Ishikawa (cell line): ENCODE data around the gene RAPGEF2.

Experiments used
- CEBPB ChIP-seq: IDR thresholded peaks from 2 replicates; pipeline ENCODE4 v1.6.1; 2012
- CREB1 ChIP-seq: IDR thresholded peaks from 2 replicates; pipeline ENCODE4 v1.6.1; 2012; ENCODE audit warnings: low read depth
- EP300 ChIP-seq: IDR thresholded peaks from 2 replicates; pipeline ENCODE4 v1.6.1; 2012; ENCODE audit warnings: borderline replicate concordance
- FOXM1 ChIP-seq: IDR thresholded peaks from 2 replicates; pipeline ENCODE4 v1.6.1; 2012; ENCODE audit warnings: low read depth, borderline replicate concordance
- NFIC ChIP-seq: IDR thresholded peaks from 2 replicates; pipeline ENCODE4 v1.6.1; 2012
- RAD21 ChIP-seq: IDR thresholded peaks from 2 replicates; pipeline ENCODE4 v1.6.1; 2012; ENCODE audit warnings: low read depth
- TAF1 ChIP-seq: IDR thresholded peaks from 2 replicates; pipeline ENCODE4 v1.6.1; 2012; ENCODE audit warnings: low read depth, mild to moderate bottlenecking
- TEAD4 ChIP-seq: IDR thresholded peaks from 2 replicates; pipeline ENCODE4 v1.6.1; 2012
- YY1 ChIP-seq: IDR thresholded peaks from 2 replicates; pipeline ENCODE4 v1.6.1; 2012; ENCODE audit warnings: low read depth
- ZBTB7A ChIP-seq: IDR thresholded peaks from 2 replicates; pipeline ENCODE4 v1.6.1; 2012; ENCODE audit warnings: low read depth
- TF ChIP-seq, protein P1 (sequence below): IDR thresholded peaks from 2 replicates; pipeline ENCODE4 v1.6.1; 2012
- TF ChIP-seq, protein P2 (sequence below): IDR thresholded peaks from 2 replicates; pipeline ENCODE4 v1.6.1; 2012; ENCODE audit warnings: low read depth, mild to moderate bottlenecking
- TF ChIP-seq, protein P3 (sequence below): IDR thresholded peaks from 2 replicates; pipeline ENCODE4 v1.6.1; 2012

DNA sequence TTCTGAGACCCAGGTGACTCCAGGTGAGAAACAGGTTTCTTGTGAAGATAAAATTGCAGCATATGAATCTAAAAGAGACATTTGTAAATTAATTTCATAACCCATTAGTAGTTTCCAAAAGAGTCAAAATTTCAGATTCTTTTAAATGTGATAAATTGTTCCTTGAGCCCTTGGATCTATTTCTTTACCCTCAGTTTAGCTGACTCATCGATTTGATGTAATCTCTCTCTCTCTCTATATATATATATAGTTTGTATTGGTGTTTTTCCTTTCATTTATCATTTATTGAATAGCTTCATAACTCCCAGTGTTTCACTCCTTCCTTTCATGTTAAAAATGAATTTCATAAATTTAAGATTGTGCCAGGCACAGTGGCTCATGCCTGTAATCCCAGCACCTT lies 96.9 kb downstream of the RAPGEF2 start:
- no peak for TF ChIP-seq RAD21
- TF ChIP-seq YY1: no peak
- TF ChIP-seq, protein P1, sequence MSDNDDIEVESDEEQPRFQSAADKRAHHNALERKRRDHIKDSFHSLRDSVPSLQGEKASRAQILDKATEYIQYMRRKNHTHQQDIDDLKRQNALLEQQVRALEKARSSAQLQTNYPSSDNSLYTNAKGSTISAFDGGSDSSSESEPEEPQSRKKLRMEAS: no peak
- no peak for TF ChIP-seq TAF1
- TF ChIP-seq NFIC: no peak
- no peak for TF ChIP-seq EP300
- TF ChIP-seq, protein P2, sequence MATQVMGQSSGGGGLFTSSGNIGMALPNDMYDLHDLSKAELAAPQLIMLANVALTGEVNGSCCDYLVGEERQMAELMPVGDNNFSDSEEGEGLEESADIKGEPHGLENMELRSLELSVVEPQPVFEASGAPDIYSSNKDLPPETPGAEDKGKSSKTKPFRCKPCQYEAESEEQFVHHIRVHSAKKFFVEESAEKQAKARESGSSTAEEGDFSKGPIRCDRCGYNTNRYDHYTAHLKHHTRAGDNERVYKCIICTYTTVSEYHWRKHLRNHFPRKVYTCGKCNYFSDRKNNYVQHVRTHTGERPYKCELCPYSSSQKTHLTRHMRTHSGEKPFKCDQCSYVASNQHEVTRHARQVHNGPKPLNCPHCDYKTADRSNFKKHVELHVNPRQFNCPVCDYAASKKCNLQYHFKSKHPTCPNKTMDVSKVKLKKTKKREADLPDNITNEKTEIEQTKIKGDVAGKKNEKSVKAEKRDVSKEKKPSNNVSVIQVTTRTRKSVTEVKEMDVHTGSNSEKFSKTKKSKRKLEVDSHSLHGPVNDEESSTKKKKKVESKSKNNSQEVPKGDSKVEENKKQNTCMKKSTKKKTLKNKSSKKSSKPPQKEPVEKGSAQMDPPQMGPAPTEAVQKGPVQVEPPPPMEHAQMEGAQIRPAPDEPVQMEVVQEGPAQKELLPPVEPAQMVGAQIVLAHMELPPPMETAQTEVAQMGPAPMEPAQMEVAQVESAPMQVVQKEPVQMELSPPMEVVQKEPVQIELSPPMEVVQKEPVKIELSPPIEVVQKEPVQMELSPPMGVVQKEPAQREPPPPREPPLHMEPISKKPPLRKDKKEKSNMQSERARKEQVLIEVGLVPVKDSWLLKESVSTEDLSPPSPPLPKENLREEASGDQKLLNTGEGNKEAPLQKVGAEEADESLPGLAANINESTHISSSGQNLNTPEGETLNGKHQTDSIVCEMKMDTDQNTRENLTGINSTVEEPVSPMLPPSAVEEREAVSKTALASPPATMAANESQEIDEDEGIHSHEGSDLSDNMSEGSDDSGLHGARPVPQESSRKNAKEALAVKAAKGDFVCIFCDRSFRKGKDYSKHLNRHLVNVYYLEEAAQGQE: no peak
- TF ChIP-seq CEBPB: no peak
- TF ChIP-seq TEAD4: no peak
- TF ChIP-seq, protein P3, sequence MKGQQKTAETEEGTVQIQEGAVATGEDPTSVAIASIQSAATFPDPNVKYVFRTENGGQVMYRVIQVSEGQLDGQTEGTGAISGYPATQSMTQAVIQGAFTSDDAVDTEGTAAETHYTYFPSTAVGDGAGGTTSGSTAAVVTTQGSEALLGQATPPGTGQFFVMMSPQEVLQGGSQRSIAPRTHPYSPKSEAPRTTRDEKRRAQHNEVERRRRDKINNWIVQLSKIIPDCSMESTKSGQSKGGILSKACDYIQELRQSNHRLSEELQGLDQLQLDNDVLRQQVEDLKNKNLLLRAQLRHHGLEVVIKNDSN: no peak
- no peak for TF ChIP-seq ZBTB7A
- no peak for TF ChIP-seq FOXM1
- TF ChIP-seq CREB1: no peak
